ENCODE measurements around the gene DOK4. TPM values are rescaled to one million over a fixed set of nuclear protein-coding genes. Genes with fewer than 3 reads are reported as not detected.
A peak's percentile ranks its signal among the peaks of the same experiment; 100 is the strongest.

DOK4 gene
- total RNA-seq, 1 donor from 2014 or later, result 23.2 TPM

DNA sequence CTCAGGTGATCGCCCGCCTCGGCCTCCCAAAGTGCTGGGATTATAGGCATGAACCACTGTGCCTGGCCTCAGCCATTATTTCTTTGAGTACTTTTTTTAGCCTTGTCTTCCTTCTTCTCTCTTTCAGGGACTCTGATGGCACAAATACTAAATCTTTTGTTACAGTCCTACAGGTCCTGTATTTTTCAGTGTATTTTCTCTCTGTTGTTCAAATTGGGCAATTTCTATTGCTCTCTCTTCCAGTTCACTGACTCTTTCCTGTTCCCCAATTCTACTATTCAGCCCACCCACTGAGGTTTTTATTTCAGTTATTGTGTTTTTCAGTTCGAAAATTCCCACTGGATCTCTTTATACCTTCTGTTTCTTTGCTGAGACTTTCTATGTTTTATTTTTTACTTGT lies 7.5 kb upstream of the DOK4 start:
- TF ChIP-seq CTCF (IDR thresholded peaks at IDR 0.05; ENCODE audit: insufficient read depth, low read length, poor library complexity, severe bottlenecking), result no peak
- no peak overlapping the region for H3K4me3 ChIP-seq (ENCODE audit: low read depth, low read length)

DNA sequence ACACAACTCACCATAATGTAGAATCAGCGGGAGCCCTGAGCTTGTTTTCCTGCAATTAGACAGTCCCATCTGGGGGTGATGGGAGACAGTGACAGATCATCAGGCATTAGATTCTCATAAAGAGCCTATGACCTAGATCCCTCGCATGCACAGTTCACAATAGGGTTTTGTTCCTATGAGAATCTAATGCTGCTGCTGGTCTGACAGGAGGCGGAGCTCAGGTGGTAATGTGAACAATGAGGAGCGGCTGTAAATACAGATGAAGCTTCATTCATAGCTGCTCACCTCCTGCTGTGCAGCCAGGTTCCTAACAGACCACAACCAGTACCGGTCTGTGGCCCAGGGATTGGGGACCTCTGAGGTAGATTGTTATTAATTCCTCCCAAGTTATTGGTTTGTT lies 2.9 kb upstream of the DOK4 start:
- Histone ChIP-seq H3K4me3 (ENCODE audit: low read depth, low read length) (no peak overlapping the region), H3K27me3 (ENCODE audit: control insufficient read depth, insufficient read depth, low read length) (no peaks in the 10 kb centered on the region), H3K36me3 (ENCODE audit: control insufficient read depth, insufficient read depth, low read length) (no peaks in the 10 kb centered on the region)
- TF ChIP-seq CTCF (IDR thresholded peaks at IDR 0.05; ENCODE audit: insufficient read depth, low read length, poor library complexity, severe bottlenecking), result no peak
- no peak for DNase-seq (ENCODE audit: low read depth)

More for the DNA sequence above, 7.5 kb upstream of the DOK4 start:
- Histone ChIP-seq H3K27me3 (ENCODE audit: control insufficient read depth, insufficient read depth, low read length) (no peaks in the 10 kb centered on the region), H3K36me3 (ENCODE audit: control insufficient read depth, insufficient read depth, low read length) (no peaks in the 10 kb centered on the region)
- no peak for DNase-seq (ENCODE audit: low read depth)

DNA sequence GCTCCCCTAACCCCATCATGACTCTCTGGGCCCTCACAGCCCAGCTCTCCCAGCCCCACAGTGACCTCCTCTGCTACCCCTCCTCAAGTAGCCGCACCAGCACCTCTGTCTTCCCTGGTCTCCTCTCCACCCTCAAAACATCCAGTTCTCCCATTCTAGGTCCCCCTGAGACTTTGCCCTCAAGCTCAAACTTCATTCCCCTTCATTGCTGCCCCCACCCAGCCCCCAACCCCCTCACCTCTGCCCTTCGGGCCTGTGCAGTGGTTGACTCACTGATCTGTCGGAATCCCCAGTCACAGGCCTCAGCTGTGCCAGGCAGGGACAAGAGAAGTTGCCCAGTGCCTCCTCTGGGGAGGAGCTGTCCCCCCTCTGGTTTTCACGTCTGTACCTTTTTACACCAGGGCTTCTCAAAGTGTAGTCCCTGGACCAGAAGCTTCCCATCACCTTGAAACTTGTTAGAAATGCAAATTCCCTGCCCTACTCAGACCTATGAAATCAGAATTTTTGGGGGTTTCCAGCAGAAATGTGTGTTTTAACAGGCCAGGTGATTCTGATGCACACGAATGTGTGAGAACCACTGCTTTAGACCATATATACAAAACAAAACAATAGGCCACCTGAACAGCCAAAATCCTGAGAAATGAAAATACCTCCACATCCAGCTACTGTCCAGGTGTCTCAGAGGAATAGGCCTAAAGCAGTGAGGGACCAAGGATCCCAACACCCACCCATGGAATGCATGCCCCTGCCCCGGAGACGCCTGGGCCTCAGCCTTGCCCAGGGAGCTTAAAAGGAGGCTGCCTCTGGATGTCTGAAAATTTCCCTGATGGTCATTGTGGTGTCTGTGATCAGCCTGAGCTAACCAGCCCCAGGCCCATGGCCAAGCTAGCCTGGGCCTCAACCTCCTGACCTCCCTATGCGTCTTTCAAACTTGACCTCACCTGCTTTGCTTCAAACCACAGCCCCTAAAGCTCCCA lies 853 bp upstream of the DOK4 start:
- TF ChIP-seq CTCF (IDR thresholded peaks at IDR 0.05; ENCODE audit: insufficient read depth, low read length, poor library complexity, severe bottlenecking), result no peak
- Histone ChIP-seq H3K27me3 (ENCODE audit: control insufficient read depth, insufficient read depth, low read length) (no peaks in the 10 kb centered on the region), H3K36me3 (ENCODE audit: control insufficient read depth, insufficient read depth, low read length) (no peaks in the 10 kb centered on the region), H3K4me3 (ENCODE audit: low read depth, low read length) (no peak overlapping the region)
- no peak for DNase-seq (ENCODE audit: low read depth)

- DNase-seq (ENCODE audit: low read depth), result no peak
- no peaks in the 10 kb centered on the region for H3K36me3 ChIP-seq (ENCODE audit: control insufficient read depth, insufficient read depth, low read length)
- H3K4me3 ChIP-seq (ENCODE audit: low read depth, low read length), result peak overlapping the region; percentile 89
- TF ChIP-seq CTCF (IDR thresholded peaks at IDR 0.05; ENCODE audit: insufficient read depth, low read length, poor library complexity, severe bottlenecking), result no peak
- H3K27me3 ChIP-seq (ENCODE audit: control insufficient read depth, insufficient read depth, low read length), result no peaks in the 10 kb centered on the region
Observed at GRCh38 chr16:57485091-57485915, 990 bp downstream of the DOK4 start.

GRCh38 chr16:57484515-57485005 lies 1.7 kb downstream of the DOK4 start:
- no peak for TF ChIP-seq CTCF (IDR thresholded peaks at IDR 0.05; ENCODE audit: insufficient read depth, low read length, poor library complexity, severe bottlenecking)
- DNase-seq (ENCODE audit: low read depth), result no peak
- H3K36me3 ChIP-seq (ENCODE audit: control insufficient read depth, insufficient read depth, low read length), result no peaks in the 10 kb centered on the region

More at GRCh38 chr16:57484515-57485005, 1.7 kb downstream of the DOK4 start:
- H3K27me3 ChIP-seq (ENCODE audit: control insufficient read depth, insufficient read depth, low read length), result no peaks in the 10 kb centered on the region
- no peak overlapping the region for H3K4me3 ChIP-seq (ENCODE audit: low read depth, low read length)

Measured in kidney epithelial cell (primary cell).